ENCODE measurements around the gene LRRC28.
A peak's percentile ranks its signal among the peaks of the same experiment; 100 is the strongest.
"Not testable (repeated sequence)": the region's sequence is repeated elsewhere in the genome, so short reads cannot be mapped to it uniquely, and the experiment has no call there.

LRRC28 gene

DNA sequence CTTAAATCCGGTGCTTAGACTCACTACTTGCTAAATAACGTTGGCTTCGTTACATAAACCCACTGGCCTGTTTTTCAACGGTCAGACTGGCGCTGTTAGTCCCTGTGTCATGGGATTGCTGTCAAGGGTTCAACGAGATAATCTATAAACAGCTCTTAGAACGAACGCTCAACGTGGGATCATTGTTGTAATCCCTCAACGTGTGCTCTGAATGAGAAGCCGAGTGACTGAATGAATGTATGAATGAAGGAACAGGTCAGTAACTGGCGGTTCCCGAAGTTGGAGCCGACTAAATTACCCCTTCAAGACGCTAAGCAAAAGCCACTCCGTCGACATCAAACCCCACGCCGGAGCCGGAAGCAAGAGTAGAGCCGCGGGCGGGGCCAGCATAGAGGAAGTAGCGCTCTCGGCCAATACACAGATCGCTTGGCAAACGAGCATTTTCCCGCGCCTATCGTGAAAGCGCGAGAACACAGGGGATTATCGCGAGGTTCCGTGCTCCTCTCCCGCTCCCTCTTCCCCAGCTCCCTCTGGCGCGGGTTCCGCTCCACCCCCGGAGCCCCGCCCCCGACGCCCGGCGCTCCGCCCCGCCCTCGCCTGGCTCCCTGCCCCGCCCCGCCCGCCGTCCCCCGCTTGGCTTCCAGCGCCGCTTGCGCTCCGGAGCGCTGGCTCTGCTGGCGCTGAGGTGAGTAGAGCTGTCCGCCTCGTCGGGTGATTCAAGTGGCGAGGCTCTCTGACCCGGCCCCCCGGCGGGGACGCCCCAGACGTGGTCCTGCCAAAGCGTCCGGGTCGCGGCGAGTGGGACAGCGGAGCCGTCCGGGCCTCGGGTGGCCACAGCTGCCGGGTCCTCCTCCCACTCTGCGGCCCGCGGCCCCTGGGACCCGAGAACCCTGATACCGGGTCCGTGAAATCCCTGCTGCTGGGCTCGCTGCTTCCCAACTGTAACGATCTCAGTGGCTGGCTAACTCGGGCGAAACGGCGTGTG is at the start of gene LRRC28:
LRRC28 (plus strand) TSS at position 625 of the 985 bp plus-strand sequence. CDS start 4,477 bp downstream, outside the sequence.
- Mint-ChIP-seq H3K4me1 (peaks cover 25% of the 10 kb centered on the region), H3K4me3 (peak within 1 kb of the TSS; percentile 98), H3K27me3 (no peaks in the 10 kb centered on the region)

GRCh38 chr15:99202176-99202552 is 49.1 kb upstream of the LRRC28 start:
- no peak overlapping the region for H3K4me3 Mint-ChIP-seq
- H3K4me1 Mint-ChIP-seq = no peaks in the 10 kb centered on the region
- no peak overlapping the region for H3K27ac Mint-ChIP-seq
- peaks cover 14% of the 10 kb centered on the region for H3K27me3 Mint-ChIP-seq
- H3K36me3 Mint-ChIP-seq = no peaks in the 10 kb centered on the region
- ATAC-seq = no peak
- H3K9me3 Mint-ChIP-seq = peaks cover 3% of the 10 kb centered on the region

More for the DNA sequence above, at the start of gene LRRC28:
- peak within 1 kb of the TSS; percentile 88 for H3K27ac Mint-ChIP-seq
- no peaks in the 10 kb centered on the region for H3K36me3 Mint-ChIP-seq
- ATAC-seq = peak; percentile 99
- no peaks in the 10 kb centered on the region for H3K9me3 Mint-ChIP-seq

DNA sequence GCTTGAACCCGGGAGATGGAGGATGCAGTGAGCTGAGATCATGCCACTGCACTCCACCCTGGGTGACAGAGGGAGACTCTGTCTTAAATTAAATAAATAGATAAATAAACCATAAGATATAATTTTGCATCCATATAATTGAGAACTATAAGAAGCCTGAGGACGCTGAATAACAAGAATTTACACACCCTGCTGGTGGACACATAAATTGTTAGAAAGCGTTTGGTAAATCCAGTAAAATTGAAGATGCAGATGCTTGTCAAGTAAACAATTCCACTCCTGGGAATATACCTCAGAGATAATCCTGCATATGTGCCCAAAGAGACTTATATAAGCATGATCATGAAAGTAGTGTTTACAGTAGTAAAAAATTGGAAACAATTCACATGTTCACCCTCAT is 43.6 kb upstream of the LRRC28 start:
- H3K27me3 Mint-ChIP-seq = peaks cover 14% of the 10 kb centered on the region

GRCh38 chr15:99209326-99209725 is 42.0 kb upstream of the LRRC28 start:
- no peaks in the 10 kb centered on the region for H3K4me1 Mint-ChIP-seq
- H3K27me3 Mint-ChIP-seq = peaks cover 14% of the 10 kb centered on the region
- H3K27ac Mint-ChIP-seq = no peak overlapping the region
- no peaks in the 10 kb centered on the region for H3K36me3 Mint-ChIP-seq
- no peak for ATAC-seq
- no peak overlapping the region for H3K4me3 Mint-ChIP-seq
- no peaks in the 10 kb centered on the region for H3K9me3 Mint-ChIP-seq

More for the DNA sequence above, 43.6 kb upstream of the LRRC28 start:
- Mint-ChIP-seq H3K27ac (no peak overlapping the region), H3K4me1 (no peaks in the 10 kb centered on the region), H3K4me3 (no peak overlapping the region), H3K9me3 (no peaks in the 10 kb centered on the region), H3K36me3 (no peaks in the 10 kb centered on the region)
- no peak for ATAC-seq

GRCh38 chr15:99210334-99210733 is 40.9 kb upstream of the LRRC28 start:
- ATAC-seq = no peak
- Mint-ChIP-seq H3K9me3 (no peaks in the 10 kb centered on the region), H3K4me3 (no peak overlapping the region), H3K36me3 (no peaks in the 10 kb centered on the region), H3K27ac (no peak overlapping the region), H3K4me1 (no peaks in the 10 kb centered on the region), H3K27me3 (peaks cover 17% of the 10 kb centered on the region)

DNA sequence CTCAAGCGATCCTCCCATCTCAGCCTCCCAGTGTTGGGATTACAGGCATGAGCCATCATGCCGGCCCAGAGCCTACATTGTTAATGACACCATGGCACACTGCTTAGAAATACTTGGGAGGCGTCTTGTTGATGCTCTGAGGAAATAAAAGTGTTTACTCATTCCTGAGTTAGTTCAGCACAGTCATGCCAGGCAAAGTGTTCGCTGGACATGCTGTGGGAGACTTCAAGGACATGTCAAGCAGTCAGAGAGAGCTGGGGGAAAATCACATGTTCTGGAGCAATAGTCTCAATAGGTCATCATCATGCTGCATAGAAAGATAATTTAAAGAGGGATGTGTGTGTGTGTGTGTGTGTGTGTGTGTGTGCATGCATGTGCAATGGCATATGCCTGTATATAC is 39.4 kb upstream of the LRRC28 start:
- Mint-ChIP-seq H3K9me3 (no peaks in the 10 kb centered on the region), H3K36me3 (no peaks in the 10 kb centered on the region), H3K27me3 (peaks cover 13% of the 10 kb centered on the region), H3K4me3 (no peak overlapping the region), H3K4me1 (no peaks in the 10 kb centered on the region), H3K27ac (no peak overlapping the region)
- no peak for ATAC-seq

DNA sequence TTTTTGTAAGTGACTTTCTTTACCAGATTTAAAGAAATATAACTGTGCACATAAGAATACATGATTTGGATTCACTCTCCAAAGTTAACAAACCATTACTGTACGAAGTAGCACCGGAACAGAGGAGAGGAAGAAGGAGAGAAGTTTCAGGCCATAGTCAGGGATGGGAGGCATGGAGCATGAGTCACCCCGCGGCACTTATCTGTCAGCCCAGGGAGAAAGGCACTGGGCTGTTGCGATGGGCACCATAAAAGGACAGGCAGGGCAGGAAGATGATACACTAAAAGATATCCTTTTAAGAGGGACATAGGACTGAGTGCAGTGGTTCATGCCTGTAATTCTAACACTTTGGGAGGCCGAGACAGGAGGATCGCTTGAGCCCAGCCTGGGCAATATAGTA is 38.9 kb upstream of the LRRC28 start:
- Mint-ChIP-seq H3K27ac (no peak overlapping the region), H3K36me3 (no peaks in the 10 kb centered on the region), H3K27me3 (peaks cover 13% of the 10 kb centered on the region), H3K9me3 (no peaks in the 10 kb centered on the region), H3K4me1 (no peaks in the 10 kb centered on the region), H3K4me3 (no peak overlapping the region)
- no peak for ATAC-seq

- Mint-ChIP-seq H3K4me3 (no peak overlapping the region), H3K9me3 (no peaks in the 10 kb centered on the region), H3K27me3 (peaks cover 19% of the 10 kb centered on the region), H3K4me1 (no peaks in the 10 kb centered on the region), H3K36me3 (no peaks in the 10 kb centered on the region), H3K27ac (no peak overlapping the region)
- ATAC-seq = peak; percentile 70
Observed at GRCh38 chr15:99213187-99213811, 38.0 kb upstream of the LRRC28 start.

- Mint-ChIP-seq H3K27me3 (peaks cover 7% of the 10 kb centered on the region), H3K9me3 (no peaks in the 10 kb centered on the region), H3K27ac (no peak overlapping the region), H3K36me3 (no peaks in the 10 kb centered on the region), H3K4me1 (no peaks in the 10 kb centered on the region), H3K4me3 (no peak overlapping the region)
- ATAC-seq = no peak
Observed at GRCh38 chr15:99224372-99225214, 26.7 kb upstream of the LRRC28 start.

GRCh38 chr15:99226802-99227201 is 24.5 kb upstream of the LRRC28 start:
- no peaks in the 10 kb centered on the region for H3K4me1 Mint-ChIP-seq
- H3K36me3 Mint-ChIP-seq = no peaks in the 10 kb centered on the region
- no peaks in the 10 kb centered on the region for H3K9me3 Mint-ChIP-seq
- peaks cover 9% of the 10 kb centered on the region for H3K27me3 Mint-ChIP-seq
- ATAC-seq = no peak
- no peak overlapping the region for H3K27ac Mint-ChIP-seq
- no peak overlapping the region for H3K4me3 Mint-ChIP-seq

- Mint-ChIP-seq H3K9me3 (peaks cover 3% of the 10 kb centered on the region), H3K36me3 (no peaks in the 10 kb centered on the region)
- ATAC-seq = no peak
Observed at GRCh38 chr15:99228120-99228770, 23.0 kb upstream of the LRRC28 start.

DNA sequence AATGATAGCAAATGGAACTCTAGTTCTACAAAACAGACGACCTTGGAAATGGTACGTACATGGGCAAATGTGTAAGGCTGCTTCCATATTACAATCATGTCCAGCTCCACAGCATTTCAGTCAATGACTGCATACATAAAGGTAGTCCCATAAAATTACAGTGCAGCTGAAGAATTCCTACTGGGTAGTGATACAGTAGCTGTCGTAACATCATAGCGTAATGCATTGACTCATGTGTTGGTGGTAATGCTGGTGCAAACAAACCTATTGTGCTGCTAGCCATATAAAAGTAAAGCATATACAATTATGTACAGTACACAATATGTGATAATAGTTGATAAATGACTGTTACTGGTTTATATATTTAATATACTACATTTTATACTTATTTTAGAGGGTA is 20.4 kb upstream of the LRRC28 start:
- Mint-ChIP-seq H3K27ac (no peak overlapping the region), H3K4me3 (no peak overlapping the region), H3K27me3 (peaks cover 9% of the 10 kb centered on the region), H3K9me3 (peaks cover 3% of the 10 kb centered on the region), H3K36me3 (no peaks in the 10 kb centered on the region), H3K4me1 (no peaks in the 10 kb centered on the region)
- no peak for ATAC-seq

More at GRCh38 chr15:99228120-99228770, 23.0 kb upstream of the LRRC28 start:
- H3K27ac Mint-ChIP-seq = no peak overlapping the region
- H3K4me1 Mint-ChIP-seq = no peaks in the 10 kb centered on the region
- H3K4me3 Mint-ChIP-seq = no peak overlapping the region
- peaks cover 9% of the 10 kb centered on the region for H3K27me3 Mint-ChIP-seq

DNA sequence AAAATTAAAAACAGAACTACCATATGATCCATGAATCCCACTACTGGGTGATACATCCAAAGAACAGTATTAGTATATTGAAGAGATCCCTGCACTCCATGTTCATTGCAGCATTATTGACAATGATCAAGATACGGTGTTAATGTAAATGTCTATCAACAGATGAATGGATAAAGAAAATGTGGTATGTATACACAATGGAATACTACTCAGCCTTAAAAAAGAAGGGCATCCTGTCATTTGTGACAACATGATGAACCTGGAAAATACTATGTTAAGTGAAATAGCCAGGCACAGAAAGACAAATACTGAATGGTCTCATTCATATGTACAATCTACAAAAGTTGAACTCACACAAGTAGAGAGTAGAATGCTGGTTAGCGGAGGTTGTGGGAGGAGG is 18.5 kb upstream of the LRRC28 start:
- Mint-ChIP-seq H3K4me3 (no peak overlapping the region), H3K4me1 (no peaks in the 10 kb centered on the region), H3K36me3 (no peaks in the 10 kb centered on the region), H3K27me3 (peaks cover 25% of the 10 kb centered on the region), H3K27ac (no peak overlapping the region), H3K9me3 (peaks cover 5% of the 10 kb centered on the region)
- no peak for ATAC-seq

- not testable (repeated sequence) for H3K36me3 Mint-ChIP-seq, ATAC-seq, H3K27ac Mint-ChIP-seq, H3K9me3 Mint-ChIP-seq, H3K4me3 Mint-ChIP-seq, H3K4me1 Mint-ChIP-seq
- H3K27me3 Mint-ChIP-seq = peaks cover 23% of the 10 kb centered on the region
Observed at GRCh38 chr15:99234160-99234559, 17.1 kb upstream of the LRRC28 start.

GRCh38 chr15:99238849-99239248 is 12.4 kb upstream of the LRRC28 start:
- H3K27ac Mint-ChIP-seq = no peak overlapping the region
- no peaks in the 10 kb centered on the region for H3K36me3 Mint-ChIP-seq
- no peak for ATAC-seq
- H3K9me3 Mint-ChIP-seq = peaks cover 2% of the 10 kb centered on the region
- H3K27me3 Mint-ChIP-seq = peaks cover 17% of the 10 kb centered on the region
- no peak overlapping the region for H3K4me3 Mint-ChIP-seq
- no peaks in the 10 kb centered on the region for H3K4me1 Mint-ChIP-seq
